HG03025 (cell line): ENCODE results near the gene EZR.

Experiments used
- ATAC-seq: cut with Tn5 transposase; IDR thresholded peaks from one replicate; pipeline ENCODE4 v1.9.1; 2021; ENCODE audit warnings: mild to moderate bottlenecking, moderate library complexity; ENCODE audit not compliant: unreplicated experiment, low FRiP score

The EZR gene

DNA sequence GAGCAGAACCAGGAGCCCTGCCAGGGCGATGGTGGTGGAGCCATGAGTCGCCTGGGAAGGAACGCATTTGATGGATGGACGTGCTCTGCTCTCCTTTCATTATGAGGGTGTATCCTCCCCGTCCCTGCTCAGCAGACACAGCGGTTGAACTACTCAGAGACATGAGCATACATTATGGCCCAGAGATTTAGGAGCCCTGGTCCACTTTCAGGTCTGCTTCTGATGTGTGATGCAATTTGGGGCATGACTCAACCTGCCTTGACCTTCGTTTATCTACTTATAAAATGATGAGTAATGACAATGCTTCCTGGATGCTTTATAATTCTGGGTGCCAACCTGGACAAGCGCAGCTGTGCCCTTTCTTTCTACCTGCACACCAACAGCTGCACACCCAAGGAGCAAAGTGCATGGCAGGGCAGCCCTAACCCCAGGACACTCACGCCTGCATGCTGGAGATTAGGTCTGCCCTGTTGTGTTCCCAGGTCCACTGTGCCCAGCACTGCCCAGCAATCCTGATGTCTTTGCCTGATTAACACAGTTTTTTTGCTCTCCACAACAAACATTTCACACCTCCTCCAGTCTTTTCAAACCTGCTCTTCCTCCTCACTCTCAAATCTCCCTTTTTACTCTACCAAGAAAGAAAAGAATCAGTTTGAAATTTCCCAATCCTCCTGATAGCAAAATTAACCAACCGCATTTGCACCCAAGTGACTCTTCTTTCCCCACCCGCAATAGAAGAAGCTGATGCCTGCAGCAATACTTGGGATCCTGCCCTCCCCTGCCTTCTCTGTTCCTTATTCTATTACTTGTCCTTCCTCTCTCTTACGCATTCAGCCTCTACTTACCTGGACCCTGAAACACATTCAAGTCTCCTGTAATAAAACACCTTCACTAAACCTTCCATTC, 81.2 kb downstream of the EZR start:
- ATAC-seq, result no peak

DNA sequence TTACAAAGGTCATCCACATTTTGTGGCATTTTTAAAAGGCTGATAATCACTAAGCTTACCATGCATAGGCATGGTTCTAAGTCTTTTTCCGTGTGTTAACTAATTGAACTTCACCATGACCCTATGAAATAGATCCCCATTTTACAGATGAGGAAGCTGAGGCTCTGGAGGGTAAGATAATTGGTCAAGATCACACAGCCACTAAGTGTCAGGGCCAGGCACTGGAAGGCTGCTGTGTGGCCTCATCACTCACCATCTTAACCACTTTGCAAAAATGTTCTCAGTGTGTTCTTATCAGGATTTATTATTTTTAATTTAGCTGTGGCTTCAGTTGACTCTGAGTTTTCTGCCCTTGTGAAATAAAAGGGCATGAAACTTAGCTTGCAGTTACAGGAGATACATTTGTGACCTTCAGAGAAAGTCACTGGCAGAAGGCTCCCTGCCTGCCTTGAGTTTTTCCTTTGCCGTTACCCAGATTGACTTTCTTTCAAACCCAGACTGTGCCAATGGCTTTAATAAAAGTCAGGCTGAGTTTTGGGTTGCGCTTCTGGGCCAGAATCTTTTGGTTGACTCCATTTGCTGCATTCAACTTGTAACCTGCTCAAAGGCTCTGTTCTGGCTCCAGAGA, 82.0 kb downstream of the EZR start:
- ATAC-seq, result no peak

DNA sequence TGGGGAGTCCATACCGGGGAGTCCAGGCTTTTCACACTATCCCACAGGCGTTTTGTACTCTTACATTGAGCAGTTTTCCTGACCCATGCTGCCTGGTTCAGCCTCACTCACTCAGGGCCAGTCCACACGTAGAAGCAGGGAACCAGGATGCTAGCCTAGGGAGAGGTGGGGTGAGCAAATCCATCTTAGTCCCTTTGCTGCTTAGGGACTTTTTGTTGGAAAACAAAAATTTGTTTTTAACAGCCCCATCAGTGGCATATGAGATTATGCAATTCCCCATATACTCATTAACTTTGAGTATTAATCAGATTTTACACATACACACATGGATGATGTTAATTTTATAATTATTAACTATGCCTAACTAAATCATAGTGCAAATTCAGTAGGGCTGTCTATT, 84.2 kb downstream of the EZR start:
- no peak for ATAC-seq

DNA sequence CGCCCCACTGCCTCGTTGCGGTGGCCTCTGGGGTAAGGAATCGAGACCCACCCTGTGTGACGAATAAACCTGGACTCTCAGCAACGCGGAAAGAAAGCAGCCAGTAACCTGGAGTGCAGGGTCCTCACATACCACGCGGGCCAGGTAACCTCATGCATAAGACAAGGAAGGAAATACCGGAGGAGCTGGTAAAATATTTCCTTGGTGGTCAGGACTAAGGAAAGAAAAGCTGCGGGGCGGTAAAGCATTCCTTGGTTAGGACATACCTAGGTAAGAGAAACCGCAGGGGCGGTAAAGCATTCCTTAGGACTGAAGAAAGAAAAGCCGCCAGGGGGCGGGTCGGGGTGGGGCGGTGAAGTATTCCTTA, 88.6 kb downstream of the EZR start:
- ATAC-seq, result no peak

DNA sequence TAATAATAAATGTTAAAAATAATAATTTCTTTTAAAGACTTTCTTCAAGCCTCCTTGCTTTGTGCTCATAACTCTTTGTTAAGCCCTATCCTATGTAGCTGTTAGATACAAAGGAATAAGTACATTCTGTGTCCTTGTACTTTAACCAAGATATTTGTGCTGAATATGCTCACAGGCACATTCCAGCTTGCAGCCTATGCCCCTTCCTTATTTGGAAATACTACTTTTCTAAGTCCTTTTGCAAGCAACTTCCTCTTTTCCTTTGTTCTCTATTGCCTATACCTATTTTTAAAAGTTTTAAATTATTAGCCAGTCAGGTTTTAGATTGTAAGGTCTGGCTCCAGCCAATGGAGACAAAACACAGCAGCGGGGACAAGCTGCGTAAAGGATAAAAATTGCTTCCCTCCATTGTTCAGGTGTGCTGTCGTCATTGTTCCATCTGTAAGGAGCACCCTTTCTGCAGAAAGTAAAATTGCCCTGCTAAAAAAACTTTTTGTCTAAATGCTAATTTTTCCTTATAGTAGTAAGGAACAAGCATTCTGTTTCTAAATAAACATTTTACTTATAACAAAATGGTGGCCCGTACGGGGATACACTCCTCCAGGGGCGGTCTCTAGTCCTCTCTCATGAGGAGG, 89.1 kb downstream of the EZR start:
- no peak for ATAC-seq

DNA sequence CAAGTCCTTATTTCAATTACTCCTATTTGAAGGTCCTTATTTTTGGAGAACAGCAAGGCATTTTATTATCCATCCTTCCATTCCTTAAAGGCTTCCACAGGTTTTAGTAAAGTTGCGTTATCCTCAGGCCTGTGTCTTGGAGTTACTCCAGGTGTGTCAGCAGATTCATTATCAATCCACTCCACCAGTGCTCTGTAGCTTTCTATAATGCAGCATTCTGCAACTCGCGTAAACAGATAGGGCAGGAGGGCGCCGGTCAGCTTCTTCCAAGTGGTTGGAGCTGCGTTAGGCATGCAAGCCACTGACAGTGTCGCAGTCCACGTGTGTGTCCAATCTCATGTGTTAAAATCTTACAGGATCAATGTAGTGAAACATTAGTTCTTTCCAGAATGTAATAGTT, 93.5 kb downstream of the EZR start:
- ATAC-seq, result no peak

DNA sequence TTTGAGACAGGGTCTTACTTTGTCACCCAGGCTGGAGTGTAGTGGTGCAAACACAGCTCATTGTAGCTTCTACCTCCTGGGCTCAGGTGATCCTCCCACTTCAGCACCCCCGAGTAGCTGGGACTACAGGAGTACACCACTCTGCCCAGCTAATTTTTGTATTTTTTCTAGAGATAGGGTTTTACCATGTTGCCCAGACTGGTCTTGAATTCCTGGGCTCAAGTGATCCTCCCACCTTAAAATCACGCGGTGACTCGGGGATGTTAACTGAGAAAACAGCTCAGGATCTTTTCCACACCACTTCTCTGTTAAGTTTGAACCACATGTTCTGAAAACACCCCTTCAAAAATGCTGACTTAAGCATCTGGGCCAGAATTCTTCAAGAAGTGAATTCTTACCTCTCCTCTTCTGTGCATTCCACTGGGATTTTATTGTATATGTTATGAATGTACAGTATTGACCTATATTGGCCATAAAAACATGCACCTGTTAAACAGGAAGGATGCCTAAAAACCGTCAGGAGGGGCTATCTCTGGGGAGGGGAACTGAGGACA, 96.9 kb downstream of the EZR start:
- ATAC-seq, result no peak

DNA sequence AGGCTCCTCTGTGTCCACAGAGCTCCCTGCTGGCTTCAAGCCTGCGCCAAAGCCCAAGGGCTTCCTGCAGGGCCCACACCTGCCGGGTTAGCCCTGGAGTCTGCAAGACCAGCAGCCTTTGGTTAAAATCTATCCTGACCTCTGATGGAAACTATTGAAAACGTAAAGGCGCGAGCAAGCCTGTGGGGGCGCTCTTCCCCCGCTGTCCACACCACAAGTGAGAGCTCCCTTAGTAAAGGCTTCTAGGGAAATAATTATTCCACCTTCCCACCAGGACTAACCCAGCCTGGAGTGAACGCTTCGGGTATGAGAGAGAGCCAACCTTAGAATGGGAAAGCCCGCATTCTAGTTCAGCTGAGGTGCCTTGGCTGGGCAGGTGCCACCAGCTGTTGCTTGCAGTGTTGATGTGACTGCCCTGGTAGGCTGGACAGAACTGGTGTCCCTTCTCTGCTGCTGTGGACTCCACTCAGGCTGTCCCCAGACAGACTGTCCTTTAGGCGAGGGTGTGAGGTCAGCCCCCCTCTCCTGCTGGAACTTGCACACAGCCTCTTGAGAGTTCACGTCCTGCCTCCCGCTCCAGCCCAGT, 100.6 kb downstream of the EZR start:
- no peak for ATAC-seq

DNA sequence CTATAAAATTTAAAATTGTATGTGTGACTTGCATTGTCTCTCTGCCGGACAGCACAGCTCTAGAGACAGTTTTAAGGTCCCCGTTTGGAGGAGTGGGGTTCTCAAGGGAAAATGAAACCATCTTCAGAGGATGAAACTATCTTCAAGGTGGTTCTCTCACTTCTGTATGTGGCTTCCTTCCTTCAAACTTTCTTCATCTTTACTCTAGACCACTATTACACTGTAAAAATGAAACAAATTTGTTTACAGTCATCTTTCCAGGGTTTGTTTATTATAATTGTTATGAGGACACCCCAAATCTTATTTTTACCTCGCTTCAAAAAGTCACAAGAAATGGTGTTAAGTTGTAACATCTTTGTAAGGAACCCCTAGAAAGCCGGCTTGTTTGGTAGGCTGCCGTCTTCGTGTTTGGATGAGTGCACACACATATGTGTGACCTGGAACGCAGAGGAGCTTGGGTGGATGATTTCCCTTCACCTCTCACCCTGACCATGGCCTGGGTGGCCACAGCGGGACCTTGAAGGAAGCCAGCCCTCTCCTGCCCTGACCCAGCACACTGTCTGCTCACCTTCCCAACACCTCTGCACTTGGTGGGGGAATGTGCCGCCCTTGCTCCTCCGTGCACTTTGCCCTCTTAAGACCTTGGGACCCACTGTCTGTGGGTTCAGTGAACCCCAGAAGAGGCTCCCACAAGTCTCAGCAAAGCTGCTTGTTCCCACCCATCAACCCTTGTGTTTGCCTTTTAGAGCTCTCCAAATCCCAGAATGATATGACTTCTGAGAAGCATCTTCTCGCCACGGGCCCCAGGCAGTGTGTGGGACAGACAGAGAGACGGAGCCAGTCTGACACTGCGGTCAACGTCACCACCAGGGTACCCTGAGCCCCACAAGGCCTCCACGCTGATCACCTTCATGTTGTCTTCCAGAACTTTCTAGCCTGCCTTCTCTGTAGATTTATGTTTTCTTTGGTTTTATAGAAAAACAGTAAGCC, 101.5 kb downstream of the EZR start:
- peak; percentile 50 for ATAC-seq
